IMR-90 (cell line): ENCODE measurements around the gene DUOX1.

ENCODE experiments used
- CHD1 ChIP-seq: IDR thresholded peaks from 2 replicates; pipeline ENCODE4 v1.6.1; 2012; ENCODE audit warnings: low read depth, low read length, improper control_type of control experiment
- CTCF ChIP-seq: conservative IDR thresholded peaks from 2 replicates; pipeline ENCODE4 v1.5.1; 2012; ENCODE audit warnings: mild to moderate bottlenecking, low read depth, low read length, improper control_type of control experiment
- ELK1 ChIP-seq: fragments of 150-350 bp; IDR thresholded peaks from 2 replicates; pipeline ENCODE4 v1.6.1; 2016; ENCODE audit warnings: low read depth, mild to moderate bottlenecking, low read length, moderate library complexity, borderline replicate concordance
- FOS ChIP-seq: fragments of 150-350 bp; IDR thresholded peaks from 2 replicates; pipeline ENCODE4 v1.6.1; 2016; ENCODE audit warnings: low read depth, low read length
- NFE2L2 ChIP-seq: fragments of 150-350 bp; IDR thresholded peaks from 2 replicates; pipeline ENCODE4 v1.6.1; 2016; ENCODE audit warnings: low read depth, mild to moderate bottlenecking, low read length
- POLR2A ChIP-seq: IDR thresholded peaks from 2 replicates; pipeline ENCODE4 v1.6.1; 2012; ENCODE audit warnings: mild to moderate bottlenecking, low read depth, low read length
- RFX5 ChIP-seq: IDR thresholded peaks from 2 replicates; pipeline ENCODE4 v1.8.0; 2012; ENCODE audit warnings: low read depth, mild to moderate bottlenecking, low read length, moderate library complexity
- SMC3 ChIP-seq: fragments of 150-350 bp; IDR thresholded peaks from 2 replicates; pipeline ENCODE4 v1.6.1; 2016; ENCODE audit warnings: low read depth, mild to moderate bottlenecking, antibody characterized with exemption, low read length, moderate library complexity
- USF2 ChIP-seq: fragments of 150-350 bp; IDR thresholded peaks from 2 replicates; pipeline ENCODE4 v1.6.1; 2017; ENCODE audit warnings: mild to moderate bottlenecking, antibody characterized with exemption, low read length, low read depth

GRCh38 chr15:45198337-45199135, 68.7 kb downstream of the DUOX1 start:
- TF ChIP-seq SMC3 (peak; percentile 20; the same call in 1 of the 2 replicates), CTCF (peak; percentile 69), POLR2A (peak; percentile 83), ELK1 (no peak), USF2 (no peak), RFX5 (no peak), CHD1 (peak; percentile 83; the same call in 1 of the 2 replicates), NFE2L2 (no peak), FOS (peak; percentile 96)
